ENCODE measurements around the gene ACACB. TPM values are rescaled to one million over a fixed set of nuclear protein-coding genes. Genes with fewer than 3 reads are reported as not detected.

The ACACB gene
- total RNA-seq, 1 experiment from 2014 or later = 2.3 TPM

GRCh38 chr12:109109746-109110350 lies 6.5 kb upstream of the ACACB start:
- no peak for DNase-seq (ENCODE audit: low read depth)

- peak; percentile 43 for DNase-seq (ENCODE audit: low read depth)
Measured at GRCh38 chr12:109110988-109111495, 5.3 kb upstream of the ACACB start.

GRCh38 chr12:109112720-109113465 lies 3.5 kb upstream of the ACACB start:
- DNase-seq (ENCODE audit: low read depth) = no peak

GRCh38 chr12:109113661-109114321 lies 2.6 kb upstream of the ACACB start:
- DNase-seq (ENCODE audit: low read depth) = no peak

- DNase-seq (ENCODE audit: low read depth) = no peak
Measured at GRCh38 chr12:109114644-109115043, 1.7 kb upstream of the ACACB start.

GRCh38 chr12:109115404-109115757 lies 1.0 kb upstream of the ACACB start:
- DNase-seq (ENCODE audit: low read depth) = no peak

GRCh38 chr12:109116611-109116949 lies 193 bp downstream of the ACACB start:
- no peak for DNase-seq (ENCODE audit: low read depth)

- DNase-seq (ENCODE audit: low read depth) = no peak
Measured at GRCh38 chr12:109120095-109120494, 3.7 kb downstream of the ACACB start.

GRCh38 chr12:109120557-109120956 lies 4.2 kb downstream of the ACACB start:
- DNase-seq (ENCODE audit: low read depth) = no peak

GRCh38 chr12:109121346-109121880 lies 5.0 kb downstream of the ACACB start:
- no peak for DNase-seq (ENCODE audit: low read depth)

GRCh38 chr12:109124878-109125648 lies 8.7 kb downstream of the ACACB start:
- no peak for DNase-seq (ENCODE audit: low read depth)

- DNase-seq (ENCODE audit: low read depth) = no peak
Measured at GRCh38 chr12:109125791-109126190, 9.4 kb downstream of the ACACB start.

- DNase-seq (ENCODE audit: low read depth) = no peak
Measured at GRCh38 chr12:109126784-109127183, 10.4 kb downstream of the ACACB start.

- DNase-seq (ENCODE audit: low read depth) = no peak
Measured at GRCh38 chr12:109127533-109128242, 11.3 kb downstream of the ACACB start.

GRCh38 chr12:109130297-109131153 lies 14.1 kb downstream of the ACACB start:
- DNase-seq (ENCODE audit: low read depth) = peak; percentile 51

- peak; percentile 86 for DNase-seq (ENCODE audit: low read depth)
Measured at GRCh38 chr12:109131154-109132050, 15.0 kb downstream of the ACACB start.

- peak; percentile 65 for DNase-seq (ENCODE audit: low read depth)
Measured at GRCh38 chr12:109134186-109134917, 18.0 kb downstream of the ACACB start.

GRCh38 chr12:109137055-109137454 lies 20.7 kb downstream of the ACACB start:
- DNase-seq (ENCODE audit: low read depth) = no peak
